Hepatocyte (in vitro differentiated cells): Measurements from ENCODE around the gene ASB14.

Source experiments
- EZH2 ChIP-seq: fragments of 200-600 bp; sonication (generic); IDR thresholded peaks from 2 replicates; pipeline ENCODE4 v1.6.1; 2016; ENCODE audit warnings: antibody characterized with exemption, mild to moderate bottlenecking, borderline replicate concordance
- TF ChIP-seq, protein P1 (sequence below): fragments of 200-600 bp; sonication (generic); IDR thresholded peaks from 2 replicates; pipeline ENCODE4 v1.5.1; 2016; ENCODE audit warnings: antibody characterized with exemption, mild to moderate bottlenecking; ENCODE audit not compliant: poor library complexity

DNA sequence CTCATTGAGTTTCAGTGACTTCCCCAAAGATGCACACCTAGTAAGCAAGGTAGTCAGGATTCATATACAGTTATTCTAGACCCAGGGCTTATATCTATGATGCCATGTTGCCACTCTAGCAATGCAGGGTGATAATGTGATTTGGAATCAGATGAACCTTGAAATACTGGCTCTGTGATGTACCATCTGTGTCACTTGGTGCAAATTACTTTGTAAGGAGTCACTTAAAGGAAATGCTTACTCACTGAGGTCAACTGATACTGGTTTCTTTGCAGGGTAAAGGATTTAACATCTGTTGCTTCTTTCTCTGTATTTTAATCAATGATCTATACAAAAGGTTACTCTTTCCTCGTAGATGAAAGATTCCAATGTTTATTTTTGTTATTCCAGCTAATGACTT lies 10.8 kb downstream of the ASB14 start:
- no peak for TF ChIP-seq EZH2
- TF ChIP-seq, protein P1, sequence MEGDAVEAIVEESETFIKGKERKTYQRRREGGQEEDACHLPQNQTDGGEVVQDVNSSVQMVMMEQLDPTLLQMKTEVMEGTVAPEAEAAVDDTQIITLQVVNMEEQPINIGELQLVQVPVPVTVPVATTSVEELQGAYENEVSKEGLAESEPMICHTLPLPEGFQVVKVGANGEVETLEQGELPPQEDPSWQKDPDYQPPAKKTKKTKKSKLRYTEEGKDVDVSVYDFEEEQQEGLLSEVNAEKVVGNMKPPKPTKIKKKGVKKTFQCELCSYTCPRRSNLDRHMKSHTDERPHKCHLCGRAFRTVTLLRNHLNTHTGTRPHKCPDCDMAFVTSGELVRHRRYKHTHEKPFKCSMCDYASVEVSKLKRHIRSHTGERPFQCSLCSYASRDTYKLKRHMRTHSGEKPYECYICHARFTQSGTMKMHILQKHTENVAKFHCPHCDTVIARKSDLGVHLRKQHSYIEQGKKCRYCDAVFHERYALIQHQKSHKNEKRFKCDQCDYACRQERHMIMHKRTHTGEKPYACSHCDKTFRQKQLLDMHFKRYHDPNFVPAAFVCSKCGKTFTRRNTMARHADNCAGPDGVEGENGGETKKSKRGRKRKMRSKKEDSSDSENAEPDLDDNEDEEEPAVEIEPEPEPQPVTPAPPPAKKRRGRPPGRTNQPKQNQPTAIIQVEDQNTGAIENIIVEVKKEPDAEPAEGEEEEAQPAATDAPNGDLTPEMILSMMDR, result no peak
